HUES64 (cell line): ENCODE results near the gene HERPUD1.
"Not testable (repeated sequence)": the region's sequence is repeated elsewhere in the genome, so short reads cannot be mapped to it uniquely, and the experiment has no call there.

ENCODE experiments used
- H3K27ac ChIP-seq: 2 replicates; pipeline ENCODE4 v1.7.0; 2013; ENCODE audit warnings: low read depth, low read length, inconsistent platforms
- H3K27me3 ChIP-seq: 2 replicates; pipeline ENCODE4 v1.6.1; 2013; ENCODE audit warnings: mild to moderate bottlenecking, low read length; ENCODE audit not compliant: insufficient read depth
- H3K36me3 ChIP-seq: 2 replicates; pipeline ENCODE4 v1.6.1; 2013; ENCODE audit warnings: mild to moderate bottlenecking, low read length; ENCODE audit not compliant: insufficient read depth
- H3K4me1 ChIP-seq: 2 replicates; pipeline ENCODE4 v1.6.1; 2013; ENCODE audit warnings: mild to moderate bottlenecking, low read length, moderate library complexity; ENCODE audit not compliant: insufficient read depth
- H3K4me3 ChIP-seq: 2 replicates; pipeline ENCODE4 v1.5.1; 2013; ENCODE audit warnings: mild to moderate bottlenecking, low read length, moderate library complexity
- H3K9ac ChIP-seq: 2 replicates; pipeline ENCODE4 v1.6.1; 2013; ENCODE audit warnings: mild to moderate bottlenecking, low read depth, low read length
- H3K9me3 ChIP-seq: 2 replicates; pipeline ENCODE4 v1.6.1; 2013; ENCODE audit warnings: low read depth, low read length; ENCODE audit not compliant: insufficient read depth
- WGBS: fragments of 150-250, 120-280 bp; methylation state at CpG from one replicate; pipeline ENCODE4 v1.1.7; 2013; ENCODE audit warnings: missing lambda C conversion rate; 5-methylcytosine and 5-hydroxymethylcytosine counted together

The HERPUD1 gene

DNA sequence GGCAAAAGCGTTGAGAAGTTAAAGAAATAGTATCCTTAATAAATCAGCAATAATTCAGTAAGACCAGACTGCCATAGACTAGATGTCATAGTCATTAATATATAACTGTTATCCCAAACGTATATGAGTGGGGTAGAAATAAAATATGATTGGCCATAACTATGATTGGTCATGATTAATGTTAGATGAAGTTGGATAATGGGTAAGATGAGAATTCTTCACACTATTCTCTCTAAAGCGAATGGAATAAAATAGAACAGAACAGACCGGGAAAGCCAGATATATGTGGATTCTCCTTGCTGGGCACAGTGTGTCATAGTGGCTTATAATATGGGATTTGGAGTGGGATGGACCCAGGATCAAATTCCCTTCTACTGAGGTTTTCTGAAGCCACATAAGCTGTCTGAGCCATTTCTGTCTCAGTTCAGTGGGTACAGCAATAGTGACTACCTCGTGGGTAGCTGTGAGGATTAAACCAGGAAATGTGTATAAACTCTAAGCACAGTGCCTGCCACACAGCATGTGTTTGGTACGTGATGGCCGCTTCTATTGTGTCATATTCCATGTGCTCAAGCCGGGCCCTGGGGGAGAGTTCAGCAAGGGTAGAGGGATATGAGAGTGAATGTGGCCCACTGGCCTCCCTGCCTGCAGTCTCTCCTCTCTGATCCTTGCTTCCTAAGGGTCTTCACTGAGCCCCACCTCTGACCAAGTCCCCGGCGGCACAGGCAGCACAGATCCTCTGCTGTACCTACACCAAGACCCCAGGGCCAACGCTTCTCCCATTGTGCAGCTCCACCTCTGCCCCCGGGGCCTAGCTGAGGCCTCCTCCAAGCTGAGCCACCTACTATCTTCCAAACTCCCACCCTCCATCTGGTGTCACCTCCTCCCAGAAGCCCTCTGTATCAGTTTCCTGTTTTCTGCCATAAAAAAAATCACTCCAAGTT lies 33.5 kb downstream of the HERPUD1 start:
- H3K4me3 ChIP-seq: no peak overlapping the region
- no peaks in the 10 kb centered on the region for H3K4me1 ChIP-seq
- no peaks in the 10 kb centered on the region for H3K36me3 ChIP-seq
- WGBS: 86% methylated on average over 11 of the region's 12 CpGs
- no peak overlapping the region for H3K9ac ChIP-seq
- no peaks in the 10 kb centered on the region for H3K27me3 ChIP-seq
- no peak overlapping the region for H3K27ac ChIP-seq
- no peaks in the 10 kb centered on the region for H3K9me3 ChIP-seq

DNA sequence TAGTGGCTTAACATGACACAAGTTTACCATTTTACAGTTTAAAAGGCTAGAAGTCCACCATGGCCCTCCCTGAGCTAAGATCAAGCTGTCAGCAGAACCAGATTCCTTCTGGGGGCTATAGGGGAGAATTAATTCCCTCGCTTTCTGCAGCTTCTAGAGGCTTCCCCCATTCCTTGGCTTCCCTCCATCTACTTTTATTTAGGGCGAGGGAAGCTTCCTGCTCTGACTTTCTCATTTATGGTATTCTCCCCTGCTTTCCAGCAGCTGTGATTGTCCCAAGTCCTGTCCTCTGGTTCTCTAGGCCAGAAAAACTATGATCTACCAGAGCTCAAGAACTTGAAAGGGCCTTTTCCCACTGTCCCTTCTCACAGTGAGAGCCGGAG lies 34.1 kb downstream of the HERPUD1 start:
- Histone ChIP-seq H3K27me3 (no peaks in the 10 kb centered on the region), H3K9me3 (no peaks in the 10 kb centered on the region), H3K9ac (no peak overlapping the region), H3K36me3 (no peaks in the 10 kb centered on the region), H3K4me1 (no peaks in the 10 kb centered on the region), H3K27ac (no peak overlapping the region), H3K4me3 (no peak overlapping the region)
- WGBS: 90% methylated on average over 3 of the region's 3 CpGs

DNA sequence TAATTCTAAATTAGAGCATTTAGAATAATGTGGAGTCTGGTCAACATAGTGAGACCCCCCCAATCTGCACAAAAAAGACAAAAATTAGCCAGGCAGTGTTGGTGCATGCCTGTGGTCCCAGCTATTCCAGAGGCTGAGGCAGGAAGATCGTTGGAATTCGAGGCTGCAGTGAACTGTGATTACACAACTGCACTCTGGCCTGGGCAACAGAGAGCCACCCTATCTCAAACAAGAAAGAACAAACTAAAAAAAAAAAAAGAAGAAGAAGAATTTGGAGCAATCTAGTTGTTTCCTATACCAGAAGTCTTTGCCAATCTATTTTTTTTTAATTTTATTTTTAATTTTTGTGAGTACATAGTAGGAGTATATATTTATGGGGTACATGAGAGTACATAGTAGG lies 35.8 kb downstream of the HERPUD1 start:
- Histone ChIP-seq H3K9me3 (no peaks in the 10 kb centered on the region), H3K4me1 (no peaks in the 10 kb centered on the region), H3K36me3 (no peaks in the 10 kb centered on the region), H3K4me3 (no peak overlapping the region), H3K9ac (no peak overlapping the region), H3K27me3 (no peaks in the 10 kb centered on the region), H3K27ac (no peak overlapping the region)
- 83% methylated on average over 2 of the region's 2 CpGs for WGBS

DNA sequence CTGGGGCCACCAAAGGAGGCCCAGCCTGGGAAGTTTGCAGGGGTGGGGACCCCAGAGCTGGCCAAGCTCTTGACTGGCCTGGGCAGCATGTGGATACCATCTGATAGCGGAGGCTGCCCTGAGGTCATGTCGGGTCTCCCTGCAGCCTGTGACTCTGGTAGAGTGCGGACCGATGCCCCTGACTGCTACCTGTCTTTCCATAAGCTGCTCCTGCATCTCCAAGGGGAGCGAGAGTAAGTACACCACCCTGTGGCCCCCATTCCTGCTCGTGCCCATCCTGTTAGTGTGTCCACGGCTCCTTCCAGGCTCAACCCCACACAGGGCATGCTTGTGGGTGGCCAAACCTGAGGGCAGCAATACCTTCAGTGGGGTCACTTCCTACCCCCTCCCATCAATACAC lies 37.8 kb downstream of the HERPUD1 start:
- Histone ChIP-seq H3K4me1 (no peaks in the 10 kb centered on the region), H3K36me3 (no peaks in the 10 kb centered on the region), H3K9ac (no peak overlapping the region), H3K27ac (no peak overlapping the region), H3K27me3 (no peaks in the 10 kb centered on the region), H3K9me3 (no peaks in the 10 kb centered on the region), H3K4me3 (no peak overlapping the region)
- 89% methylated on average over 7 of the region's 7 CpGs for WGBS

DNA sequence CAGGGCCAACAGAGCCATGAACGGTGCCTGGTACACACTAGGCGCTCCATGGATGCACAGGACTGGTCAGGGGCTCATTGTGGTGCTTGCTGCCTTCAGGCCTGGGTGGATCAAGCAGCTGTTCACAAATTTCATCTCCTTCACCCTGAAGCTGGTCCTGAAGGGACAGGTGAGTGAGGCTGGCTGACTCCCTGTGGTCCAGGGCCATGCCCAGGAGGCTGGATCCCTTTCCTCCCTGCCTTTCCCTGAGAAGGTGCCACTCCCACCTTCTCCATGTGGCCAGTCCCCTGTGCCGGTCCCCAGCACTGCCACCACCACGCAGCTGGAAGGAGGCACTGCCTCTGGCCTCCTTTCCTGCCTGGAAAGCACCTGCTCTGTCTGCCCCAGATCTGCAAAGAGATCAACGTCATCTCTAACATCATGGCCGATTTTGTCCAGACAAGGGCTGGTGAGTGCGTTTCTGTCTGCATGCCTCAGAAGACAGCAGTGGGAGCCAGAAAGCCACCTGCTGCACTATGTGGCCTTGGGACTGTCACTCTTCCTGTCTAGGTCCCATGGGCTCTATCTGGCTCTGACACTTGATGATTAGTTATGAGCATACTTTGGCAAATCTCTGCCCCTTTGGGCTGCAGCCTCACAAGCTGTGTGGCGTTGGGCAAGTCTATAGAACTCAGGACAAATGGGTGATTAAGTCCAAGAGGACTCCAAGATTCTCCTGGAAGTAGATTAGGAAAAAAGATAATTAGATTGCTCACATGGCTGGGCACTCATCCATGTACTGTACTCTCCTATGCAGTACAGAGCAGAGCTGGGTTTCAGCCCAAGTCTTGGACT lies 39.2 kb downstream of the HERPUD1 start:
- no peak overlapping the region for H3K9ac ChIP-seq
- no peak overlapping the region for H3K27ac ChIP-seq
- no peaks in the 10 kb centered on the region for H3K36me3 ChIP-seq
- H3K4me1 ChIP-seq: no peaks in the 10 kb centered on the region
- WGBS: 77% methylated on average over 8 of the region's 8 CpGs
- no peak overlapping the region for H3K4me3 ChIP-seq
- no peaks in the 10 kb centered on the region for H3K27me3 ChIP-seq
- H3K9me3 ChIP-seq: no peaks in the 10 kb centered on the region

DNA sequence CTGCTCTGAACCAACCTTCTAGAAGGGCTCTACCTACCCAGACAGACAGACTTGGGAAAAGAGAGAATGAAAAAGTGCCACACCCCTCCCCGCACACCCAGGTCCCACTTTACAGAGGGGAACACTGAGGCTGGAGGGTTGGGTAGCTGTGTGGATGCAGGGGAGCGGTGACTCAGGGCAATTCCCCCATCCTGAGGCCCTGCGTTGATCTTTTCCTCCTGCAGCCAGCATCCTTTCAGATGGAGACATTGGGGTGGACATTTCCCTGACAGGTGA lies 39.8 kb downstream of the HERPUD1 start:
- Histone ChIP-seq H3K27ac (no peak overlapping the region), H3K4me1 (no peaks in the 10 kb centered on the region)

DNA sequence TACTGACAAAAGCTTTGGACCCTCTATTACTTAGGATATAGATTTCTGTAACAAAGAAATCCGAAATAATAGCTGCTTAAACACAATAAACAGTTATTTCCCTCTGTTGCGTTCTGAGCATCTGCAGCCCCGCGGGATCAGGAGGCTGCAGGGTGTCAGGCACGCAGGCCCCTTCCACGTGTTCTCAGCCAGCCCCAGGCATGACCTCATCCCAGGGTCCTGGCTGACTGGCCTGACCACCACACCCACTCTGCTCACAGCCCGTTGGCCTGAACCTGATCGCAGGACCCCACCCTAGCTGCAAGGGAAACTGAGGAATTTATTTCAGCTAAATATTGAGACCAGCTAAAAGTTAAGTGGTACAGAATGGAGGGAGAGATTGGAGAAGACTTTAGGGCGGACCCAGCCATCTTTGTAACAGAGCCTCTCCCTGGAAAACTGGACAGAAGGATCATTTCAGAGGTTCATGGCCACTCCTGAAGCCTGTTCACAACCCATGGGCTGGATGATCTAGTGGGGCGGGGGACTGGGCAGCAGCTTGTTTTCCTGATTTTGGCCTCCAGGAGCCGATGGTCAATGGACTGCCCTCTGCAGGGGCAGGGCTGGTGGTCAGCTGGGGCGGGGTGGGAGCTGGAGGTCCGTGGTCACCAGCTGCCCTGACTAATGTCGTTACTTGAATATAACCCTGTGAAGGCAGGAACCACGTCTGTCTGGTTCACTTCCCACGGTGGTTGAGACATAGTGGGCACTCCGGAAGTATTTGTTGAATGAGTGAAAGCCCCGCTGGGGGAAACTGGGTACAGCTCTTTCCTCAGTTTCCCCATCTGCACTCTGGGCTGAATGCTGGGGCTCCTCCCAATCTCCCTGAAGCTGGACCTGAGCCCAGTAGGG lies 40.7 kb downstream of the HERPUD1 start:
- no peak overlapping the region for H3K4me3 ChIP-seq
- no peak overlapping the region for H3K9ac ChIP-seq
- no peaks in the 10 kb centered on the region for H3K4me1 ChIP-seq
- H3K9me3 ChIP-seq: no peaks in the 10 kb centered on the region
- 89% methylated on average over 18 of the region's 18 CpGs for WGBS
- no peaks in the 10 kb centered on the region for H3K36me3 ChIP-seq
- H3K27ac ChIP-seq: no peak overlapping the region
- H3K27me3 ChIP-seq: no peaks in the 10 kb centered on the region

More for the DNA sequence above, 39.8 kb downstream of the HERPUD1 start:
- H3K9me3 ChIP-seq: no peaks in the 10 kb centered on the region
- H3K4me3 ChIP-seq: no peak overlapping the region
- no peak overlapping the region for H3K9ac ChIP-seq
- WGBS: 91% methylated on average over 2 of the region's 3 CpGs
- H3K36me3 ChIP-seq: no peaks in the 10 kb centered on the region
- H3K27me3 ChIP-seq: no peaks in the 10 kb centered on the region

DNA sequence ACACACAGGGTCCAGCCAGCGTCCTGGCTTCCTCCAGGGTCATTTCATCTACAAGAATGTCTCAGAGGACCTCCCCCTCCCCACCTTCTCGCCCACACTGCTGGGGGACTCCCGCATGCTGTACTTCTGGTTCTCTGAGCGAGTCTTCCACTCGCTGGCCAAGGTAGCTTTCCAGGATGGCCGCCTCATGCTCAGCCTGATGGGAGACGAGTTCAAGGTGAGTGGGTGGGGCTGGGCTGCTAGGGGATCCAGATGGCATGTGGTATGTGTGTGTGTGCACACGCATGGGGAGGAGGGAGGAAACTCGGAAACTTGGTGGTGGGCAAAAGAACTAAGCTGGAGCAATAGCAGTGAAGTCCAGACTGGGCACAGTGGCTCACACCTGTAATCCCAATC lies 41.4 kb downstream of the HERPUD1 start:
- WGBS: 92% methylated on average over 9 of the region's 9 CpGs
- no peak overlapping the region for H3K4me3 ChIP-seq
- H3K27ac ChIP-seq: no peak overlapping the region
- no peaks in the 10 kb centered on the region for H3K27me3 ChIP-seq
- H3K36me3 ChIP-seq: no peaks in the 10 kb centered on the region
- no peaks in the 10 kb centered on the region for H3K9me3 ChIP-seq
- no peak overlapping the region for H3K9ac ChIP-seq
- H3K4me1 ChIP-seq: no peaks in the 10 kb centered on the region

DNA sequence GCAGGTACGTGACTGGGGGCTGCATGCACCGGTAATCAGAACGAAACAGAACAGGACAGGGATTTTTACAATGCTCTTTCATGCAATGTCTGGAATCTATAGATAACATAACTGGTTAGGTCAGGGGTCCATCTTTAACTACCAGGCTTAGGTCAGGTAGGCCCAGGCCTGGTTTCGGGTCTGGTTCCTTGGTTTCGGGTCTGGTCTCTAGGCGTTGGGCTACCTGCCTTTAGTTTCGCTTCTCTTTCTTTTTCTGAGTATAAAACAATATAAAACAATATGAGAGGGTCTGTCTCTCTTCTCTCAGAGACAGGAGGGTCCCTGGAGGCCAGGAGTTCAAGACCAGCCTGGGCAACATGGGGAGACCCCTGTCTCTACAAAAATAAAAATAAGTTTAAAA lies 42.0 kb downstream of the HERPUD1 start:
- H3K4me3 ChIP-seq, H3K9ac ChIP-seq, H3K27ac ChIP-seq, H3K36me3 ChIP-seq, H3K4me1 ChIP-seq, H3K27me3 ChIP-seq, H3K9me3 ChIP-seq: not testable (repeated sequence)
- WGBS: 96% methylated on average over 6 of the region's 7 CpGs

DNA sequence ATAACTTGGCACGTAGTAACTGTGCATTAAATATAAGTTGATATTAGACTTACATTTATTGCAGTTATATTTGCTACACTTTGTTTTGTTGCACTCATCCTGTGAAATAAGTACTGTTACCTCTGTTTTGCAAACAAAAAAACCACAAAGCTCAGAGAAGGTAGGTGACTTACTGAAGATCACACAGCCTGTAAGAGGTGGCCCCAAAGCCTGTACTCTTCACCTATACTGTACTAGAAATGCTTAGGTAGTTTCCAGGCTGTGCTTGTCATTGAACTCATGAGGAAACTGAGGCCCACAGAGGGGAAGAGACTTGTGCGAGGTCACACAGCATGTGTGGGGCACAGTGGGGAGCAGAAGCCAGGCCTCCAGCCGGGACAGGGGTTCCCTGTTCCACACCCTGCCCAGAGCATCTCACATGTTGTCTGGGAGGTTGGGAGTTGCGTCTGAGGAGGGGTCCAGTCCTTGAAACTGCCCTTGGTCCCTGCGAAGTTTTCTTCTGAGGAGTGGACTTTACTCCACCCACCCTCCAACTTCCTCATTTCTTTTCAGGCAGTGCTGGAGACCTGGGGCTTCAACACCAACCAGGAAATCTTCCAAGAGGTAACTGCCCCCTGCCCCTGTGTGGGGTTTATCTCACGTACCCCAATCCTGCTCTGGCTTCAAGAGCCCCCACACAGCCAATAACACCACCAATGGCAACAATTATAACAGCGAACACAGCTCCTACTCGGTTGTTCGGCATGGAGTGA lies 42.8 kb downstream of the HERPUD1 start:
- Histone ChIP-seq H3K4me1 (no peaks in the 10 kb centered on the region), H3K36me3 (no peaks in the 10 kb centered on the region), H3K27me3 (no peaks in the 10 kb centered on the region), H3K9ac (no peak overlapping the region), H3K27ac (no peak overlapping the region), H3K4me3 (no peak overlapping the region), H3K9me3 (no peaks in the 10 kb centered on the region)
- 89% methylated on average over 9 of the region's 9 CpGs for WGBS
